ES-I3 (cell line): ENCODE results near the gene HYPK.
A peak's percentile ranks its signal among the peaks of the same experiment; 100 is the strongest.
"Not testable (repeated sequence)": the region's sequence is repeated elsewhere in the genome, so short reads cannot be mapped to it uniquely, and the experiment has no call there.

Source experiments
- H3K36me3 ChIP-seq: 2 replicates; pipeline ENCODE4 v1.6.1; 2013; ENCODE audit warnings: mild to moderate bottlenecking, low read length, control low read depth, moderate library complexity; ENCODE audit not compliant: insufficient read depth
- H3K4me1 ChIP-seq: 2 replicates; pipeline ENCODE4 v1.6.1; 2013; ENCODE audit warnings: mild to moderate bottlenecking, control low read depth, low read length; ENCODE audit not compliant: insufficient read depth
- H3K9ac ChIP-seq: 2 replicates; pipeline ENCODE4 v1.6.1; 2013; ENCODE audit warnings: low read depth, mild to moderate bottlenecking, low read length, moderate library complexity
- H3K9me3 ChIP-seq: 2 replicates; pipeline ENCODE4 v1.6.1; 2013; ENCODE audit warnings: mild to moderate bottlenecking, low read length, moderate library complexity; ENCODE audit not compliant: control insufficient read depth, insufficient read depth

The HYPK gene

DNA sequence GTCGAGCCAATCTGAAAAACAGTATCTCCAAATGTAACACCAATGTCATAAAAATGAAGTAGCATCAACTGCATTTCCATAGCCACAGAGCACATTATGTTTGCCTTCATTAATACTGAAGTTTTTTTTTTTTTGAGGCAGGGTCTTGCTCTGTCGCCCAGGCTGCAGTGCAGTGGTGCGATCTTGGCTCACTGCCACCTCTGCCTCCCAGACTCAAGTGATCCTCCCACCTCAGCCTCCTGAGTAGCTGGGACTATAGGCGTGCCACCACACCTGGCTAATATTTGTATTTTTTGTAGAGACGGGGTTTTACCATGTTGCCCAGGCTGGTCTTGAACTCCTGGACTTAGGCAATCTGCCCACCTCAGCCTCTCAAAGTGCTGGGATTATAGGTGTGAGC is 14.7 kb downstream of the HYPK start:
- H3K36me3 ChIP-seq: peaks cover 13% of the 10 kb centered on the region
- H3K4me1 ChIP-seq, H3K9me3 ChIP-seq, H3K9ac ChIP-seq: not testable (repeated sequence)

GRCh38 chr15:43821505-43821904 is 21.1 kb downstream of the HYPK start:
- no peaks in the 10 kb centered on the region for H3K9me3 ChIP-seq
- no peaks in the 10 kb centered on the region for H3K4me1 ChIP-seq
- H3K36me3 ChIP-seq: no peaks in the 10 kb centered on the region; the same call in 1 of the 2 replicates
- no peak overlapping the region for H3K9ac ChIP-seq

GRCh38 chr15:43824302-43825246 is 24.2 kb downstream of the HYPK start, which contains the start of gene MFAP1:
MFAP1 (minus strand) TSS chr15:43824690; CDS start chr15:43824569, 121 bp downstream.
- H3K36me3 ChIP-seq: no peaks in the 10 kb centered on the region; the same call in 1 of the 2 replicates
- H3K4me1 ChIP-seq: no peaks in the 10 kb centered on the region
- no peaks in the 10 kb centered on the region for H3K9me3 ChIP-seq
- H3K9ac ChIP-seq: peak within 1 kb of the TSS; percentile 92

DNA sequence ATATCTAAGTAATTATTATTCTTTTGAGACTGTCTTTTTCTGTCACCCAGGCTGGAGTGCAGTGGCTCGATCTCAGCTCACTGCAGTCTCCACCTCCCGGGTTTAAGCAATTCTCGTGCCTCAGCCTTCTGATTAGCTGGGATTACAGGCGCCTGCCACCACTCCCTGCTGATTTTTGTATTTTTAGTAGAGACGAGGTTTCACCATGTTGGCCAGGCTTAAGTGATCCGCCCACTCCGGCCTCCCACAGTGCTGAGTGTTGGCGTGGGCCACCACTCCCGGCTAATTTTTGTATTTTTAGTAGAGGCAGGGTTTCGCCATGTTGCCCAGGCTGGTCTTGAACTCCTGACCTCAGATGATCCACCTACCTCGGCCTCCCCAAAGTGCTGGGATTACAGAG is 24.9 kb downstream of the HYPK start:
- H3K36me3 ChIP-seq, H3K4me1 ChIP-seq, H3K9me3 ChIP-seq, H3K9ac ChIP-seq: not testable (repeated sequence)

- Histone ChIP-seq H3K4me1 (no peaks in the 10 kb centered on the region), H3K36me3 (no peaks in the 10 kb centered on the region; the same call in 1 of the 2 replicates), H3K9ac (peak overlapping the region; percentile 49; the same call in 1 of the 2 replicates), H3K9me3 (no peaks in the 10 kb centered on the region)
Observed at GRCh38 chr15:43826029-43826507, 25.7 kb downstream of the HYPK start.

GRCh38 chr15:43826508-43827341 is 26.3 kb downstream of the HYPK start, which contains the start of gene WDR76:
WDR76 (plus strand) TSS chr15:43827002; CDS start chr15:43827033, 31 bp downstream.
- Histone ChIP-seq H3K9ac (peak within 1 kb of the TSS; percentile 49), H3K4me1 (no peaks in the 10 kb centered on the region), H3K36me3 (no peaks in the 10 kb centered on the region), H3K9me3 (no peaks in the 10 kb centered on the region)

GRCh38 chr15:43828061-43828657 is 27.8 kb downstream of the HYPK start:
- H3K9me3 ChIP-seq: no peaks in the 10 kb centered on the region
- H3K4me1 ChIP-seq: no peaks in the 10 kb centered on the region
- no peak overlapping the region for H3K9ac ChIP-seq
- 0 out of 2 replicates have a peak, but pooled peaks cover 4% of the 10 kb centered on the region for H3K36me3 ChIP-seq

GRCh38 chr15:43829951-43830540 is 29.6 kb downstream of the HYPK start:
- H3K4me1 ChIP-seq, H3K9me3 ChIP-seq, H3K36me3 ChIP-seq, H3K9ac ChIP-seq: not testable (repeated sequence)

- H3K4me1 ChIP-seq, H3K9ac ChIP-seq, H3K36me3 ChIP-seq, H3K9me3 ChIP-seq: not testable (repeated sequence)
Observed at GRCh38 chr15:43830691-43831275, 30.4 kb downstream of the HYPK start.

GRCh38 chr15:43831519-43832052 is 31.2 kb downstream of the HYPK start:
- H3K4me1 ChIP-seq, H3K9me3 ChIP-seq, H3K9ac ChIP-seq, H3K36me3 ChIP-seq: not testable (repeated sequence)

DNA sequence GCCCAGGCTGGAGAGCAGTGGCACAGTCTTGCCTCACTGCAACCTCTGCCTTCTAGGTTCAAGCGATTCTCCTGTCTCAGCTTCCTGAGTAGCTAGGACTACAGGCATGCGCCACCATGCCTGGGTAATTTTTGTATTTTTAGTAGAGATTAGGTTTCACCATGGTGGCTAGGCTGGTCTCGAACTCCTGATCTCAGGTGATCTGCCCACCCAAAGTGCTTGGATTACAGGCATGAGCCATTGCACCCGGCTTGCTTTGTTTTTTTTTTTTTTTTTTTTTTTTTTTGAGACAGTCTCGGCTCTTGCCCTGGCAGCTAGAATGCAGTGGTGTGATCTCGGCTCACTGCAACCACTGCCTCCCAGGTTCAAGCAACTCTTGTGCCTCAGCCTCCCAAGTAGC is 32.1 kb downstream of the HYPK start:
- not testable (repeated sequence) for H3K4me1 ChIP-seq, H3K36me3 ChIP-seq, H3K9me3 ChIP-seq, H3K9ac ChIP-seq

GRCh38 chr15:43845421-43845820 is 45.0 kb downstream of the HYPK start:
- Histone ChIP-seq H3K9ac (no peak overlapping the region), H3K9me3 (no peaks in the 10 kb centered on the region), H3K36me3 (no peaks in the 10 kb centered on the region), H3K4me1 (no peaks in the 10 kb centered on the region)

DNA sequence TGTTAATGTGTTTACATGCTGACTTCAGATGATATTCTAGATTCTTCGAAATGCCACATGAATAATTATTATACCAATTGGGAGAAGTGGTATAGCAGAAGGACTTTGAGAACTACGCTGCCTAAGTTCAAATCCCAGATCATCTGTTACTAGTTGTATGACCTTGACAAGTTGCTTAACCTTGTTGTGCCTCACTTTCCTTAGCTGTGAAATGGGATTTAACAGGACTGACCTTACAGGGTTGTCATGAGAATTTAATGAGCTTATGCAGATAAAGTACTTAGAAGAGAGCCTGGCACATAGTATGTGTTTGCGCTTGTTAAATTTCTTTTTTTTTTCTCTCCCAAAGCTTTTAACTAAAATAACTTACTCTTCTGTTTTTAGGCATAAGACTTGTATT is 50.9 kb downstream of the HYPK start:
- no peak overlapping the region for H3K9ac ChIP-seq
- H3K4me1 ChIP-seq: no peaks in the 10 kb centered on the region
- no peaks in the 10 kb centered on the region for H3K36me3 ChIP-seq
- H3K9me3 ChIP-seq: no peaks in the 10 kb centered on the region
